Esophagus muscularis mucosa (tissue), 4 donors: ENCODE results near the gene TEKT1. TPM values are rescaled to one million over a fixed set of nuclear protein-coding genes. Genes with fewer than 3 reads are reported as not detected.

ENCODE experiments used
- DNase-seq: peaks from one replicate; pipeline ENCODE4 v3.0.0-alpha.2; 2017; ENCODE audit errors: extremely low spot score
- H3K27ac ChIP-seq, 4 donors: fragments of 200-600 bp; sonication (generic); replicated peaks in 1 of 4; 1 replicate in 3 of 4; 2 replicates in 1 of 4; pipeline ENCODE4 v1.5.1; 2016 to 2019; ENCODE audit warnings: mild to moderate bottlenecking in 1 of 4
- H3K27me3 ChIP-seq, 4 donors: fragments of 200-600 bp; sonication (generic); one replicate each; pipeline versions ENCODE4 v1.5.1 to v1.6.0; 2016 to 2019
- H3K36me3 ChIP-seq, 4 donors: fragments of 200-600 bp; sonication (generic); one replicate each; pipeline ENCODE4 v1.5.1; 2016 to 2019
- H3K4me1 ChIP-seq, 4 donors: fragments of 200-600 bp; sonication (generic); one replicate each; pipeline ENCODE4 v1.5.1; 2016 to 2019
- H3K4me3 ChIP-seq, 4 donors: fragments of 200-600 bp; sonication (generic); 1 replicate in 2 of 4; 2 replicates in 2 of 4; pipeline ENCODE4 v1.5.1; 2016 to 2019; ENCODE audit warnings: mild to moderate bottlenecking in 4 of 4, moderate library complexity in 1 of 4
- H3K9me3 ChIP-seq, 4 donors: fragments of 200-600 bp; sonication (generic); 1 replicate in 3 of 4; 2 replicates in 1 of 4; pipeline ENCODE4 v1.5.1; 2016 to 2019
- CTCF ChIP-seq, 3 experiments: fragments of 200-600 bp in 2 of 3; fragments of 450-650 bp in 1 of 3; sonication (generic) in 2 of 3; IDR thresholded peaks; one replicate each; pipeline ENCODE4 v1.5.1; 2017 to 2019; ENCODE audit warnings: antibody characterized with exemption in 3 of 3, mild to moderate bottlenecking in 2 of 3, moderate library complexity in 1 of 3
- EP300 ChIP-seq: sonication (generic); formaldehyde crosslinking; IDR thresholded peaks from one replicate; pipeline ENCODE4 v1.6.1; 2017; ENCODE audit warnings: antibody characterized with exemption
- POLR2A ChIP-seq: fragments of 450-650 bp; IDR thresholded peaks from one replicate; pipeline ENCODE4 v1.6.1; 2017; ENCODE audit warnings: antibody characterized with exemption, moderate library complexity, mild to moderate bottlenecking, low read depth
- POLR2AphosphoS5 ChIP-seq, 2 donors: sonication (generic); formaldehyde crosslinking; IDR thresholded peaks; one replicate each; pipeline ENCODE4 v1.6.1; 2017; ENCODE audit warnings: antibody characterized with exemption in 2 of 2
- WGBS: methylation state at CpG from one replicate; pipeline ENCODE4 v1.1.5; 2018; 5-methylcytosine and 5-hydroxymethylcytosine counted together
- intact Hi-C: fragments of 100-400 bp; cut with DNase I; formaldehyde crosslinking; loops from one replicate; pipeline ENCODE4 v1.15.1; 2023
- total RNA-seq, 4 donors: library from RNA; depleted of rRNA; stranded (reverse); fragments of >200 nt; gene quantifications; one replicate each; pipeline versions ENCODE4 v1.1.0 to v1.2.1, GENCODE V29; 2016

Gene TEKT1
- total RNA-seq, 4 donors from 2014 or later, result not detected

GRCh38 chr17:6768447-6768846 is 63.1 kb downstream of the TEKT1 start:
- no peak overlapping the region for H3K27ac ChIP-seq
- no peaks in the 10 kb centered on the region for H3K27me3 ChIP-seq
- no peak for DNase-seq
- peaks cover 0 to 53% (median 15%) of the 10 kb centered on the region in 4 donors for H3K9me3 ChIP-seq
- intact Hi-C loops, result no loop called here
- 91% methylated on average over 2 of the region's 2 CpGs for WGBS
- no peaks in the 10 kb centered on the region for H3K4me1 ChIP-seq
- TF ChIP-seq EP300 (no peak), POLR2A (no peak), POLR2AphosphoS5 (IDR thresholded peaks at IDR 0.05) (no peak), CTCF (IDR thresholded peaks at IDR 0.05) (no peak)
- H3K36me3 ChIP-seq, result peaks cover 55 to 100% (median 85%) of the 10 kb centered on the region in 4 donors
- H3K4me3 ChIP-seq, result no peak overlapping the region

- Histone ChIP-seq H3K4me3 (no peak overlapping the region), H3K27ac (no peak overlapping the region), H3K27me3 (no peaks in the 10 kb centered on the region), H3K4me1 (peaks cover 10 to 22% (median 14%) of the 10 kb centered on the region in 4 donors), H3K9me3 (peaks cover 0 to 4% (median 0%) of the 10 kb centered on the region in 4 donors), H3K36me3 (peaks cover 10 to 88% (median 70%) of the 10 kb centered on the region in 4 donors)
- intact Hi-C loops, result no loop called here
- no peak for TF ChIP-seq POLR2AphosphoS5 (IDR thresholded peaks at IDR 0.05)
- TF ChIP-seq POLR2A, result no peak
- no peak for TF ChIP-seq EP300
- no peak for TF ChIP-seq CTCF (IDR thresholded peaks at IDR 0.05)
- no peak for DNase-seq
- WGBS, result 89% methylated on average over 8 of the region's 8 CpGs
Observed at GRCh38 chr17:6761779-6762178, 69.8 kb downstream of the TEKT1 start.

GRCh38 chr17:6757747-6758146 is 73.8 kb downstream of the TEKT1 start:
- TF ChIP-seq POLR2AphosphoS5 (IDR thresholded peaks at IDR 0.05) (no peak), EP300 (no peak), CTCF (IDR thresholded peaks at IDR 0.05) (no peak), POLR2A (no peak)
- WGBS, result 98% methylated on average over 2 of the region's 2 CpGs
- Histone ChIP-seq H3K4me3 (no peak overlapping the region), H3K9me3 (no peaks in the 10 kb centered on the region), H3K27ac (no peak overlapping the region), H3K4me1 (peaks cover 27 to 53% (median 43%) of the 10 kb centered on the region in 4 donors), H3K36me3 (peaks cover 3 to 48% (median 32%) of the 10 kb centered on the region in 4 donors), H3K27me3 (no peaks in the 10 kb centered on the region)
- DNase-seq, result no peak
- intact Hi-C loops, result no loop called here

GRCh38 chr17:6756425-6757031 is 75.0 kb downstream of the TEKT1 start:
- Histone ChIP-seq H3K9me3 (no peaks in the 10 kb centered on the region), H3K27ac (peak overlapping the region; percentile 74 to 86 (median 81)), H3K4me1 (peaks cover 34 to 65% (median 54%) of the 10 kb centered on the region in 4 donors), H3K4me3 (peak overlapping the region; percentile 47 to 67 (median 54)), H3K36me3 (peaks cover 3 to 36% (median 26%) of the 10 kb centered on the region in 4 donors), H3K27me3 (no peaks in the 10 kb centered on the region)
- 47% methylated on average over 12 of the region's 13 CpGs for WGBS
- TF ChIP-seq CTCF (IDR thresholded peaks at IDR 0.05), result no peak
- no peak for TF ChIP-seq POLR2A
- TF ChIP-seq POLR2AphosphoS5 (IDR thresholded peaks at IDR 0.05), result no peak
- no peak for TF ChIP-seq EP300
- DNase-seq, result no peak
- intact Hi-C loops, result no loop called here
